HepG2 (cell line): Measurements from ENCODE around the gene CAPZA2. TPM values are rescaled to one million over a fixed set of nuclear protein-coding genes. Genes with fewer than 3 reads are reported as not detected.

ENCODE experiments used
- CC2D1A ChIP-seq: sonication (generic); formaldehyde crosslinking; IDR thresholded peaks from 2 replicates; pipeline ENCODE4 v1.8.1; 2023; ENCODE audit warnings: mild to moderate bottlenecking, missing genetic modification reagents
- MEIS2 ChIP-seq: sonication (generic); formaldehyde crosslinking; IDR thresholded peaks from 2 replicates; pipeline ENCODE4 v1.9.0; 2021; ENCODE audit warnings: mild to moderate bottlenecking, missing genetic modification reagents
- POLR2AphosphoS5 ChIP-seq: IDR thresholded peaks from 2 replicates; pipeline ENCODE4 v1.6.1; 2012; ENCODE audit warnings: low read depth, low read length
- RAD21 ChIP-seq: fragments of 450-650 bp; formaldehyde crosslinking; IDR thresholded peaks from 2 replicates; pipeline ENCODE4 v1.5.0; 2020; ENCODE audit warnings: mild to moderate bottlenecking
- SKI ChIP-seq: fragments of 450-650 bp; IDR thresholded peaks from one replicate; pipeline ENCODE4 v1.6.1; 2018; ENCODE audit warnings: mild to moderate bottlenecking; ENCODE audit not compliant: partially characterized antibody
- SP1 ChIP-seq, 2 experiments: fragments of 450-650 bp in 1 of 2; sonication (generic) in 1 of 2; formaldehyde crosslinking in 1 of 2; IDR thresholded peaks; 2 replicates each; pipeline versions ENCODE4 v1.4.0 to v1.6.1; 2016 to 2020; ENCODE audit warnings: missing genetic modification reagents in 1 of 2
- STAG1 ChIP-seq: sonication (generic); formaldehyde crosslinking; IDR thresholded peaks from 2 replicates; pipeline ENCODE4 v1.4.0; 2020; ENCODE audit warnings: missing genetic modification reagents
- U2AF1 ChIP-seq: fragments of 200-400 bp; formaldehyde crosslinking; optimal IDR thresholded peaks from 2 replicates; pipeline ENCODE3; 2017; ENCODE audit warnings: mild to moderate bottlenecking, low read depth, low read length
- ZNF607 ChIP-seq: sonication (generic); formaldehyde crosslinking; IDR thresholded peaks from 2 replicates; pipeline ENCODE4 v1.5.1; 2020; ENCODE audit warnings: missing genetic modification reagents, mild to moderate bottlenecking, borderline replicate concordance
- ZNF749 ChIP-seq: sonication (generic); formaldehyde crosslinking; IDR thresholded peaks from 2 replicates; pipeline ENCODE4 v1.8.0; 2022; ENCODE audit warnings: mild to moderate bottlenecking, missing genetic modification reagents, moderate library complexity, borderline replicate concordance
- polyA plus RNA-seq, 8 experiments: library from polyadenylated mRNA; depleted of rRNA in 3 of 8; stranded (reverse) in 7 of 8; unstranded in 1 of 8; fragments of >200 nt; fragmentation: Illumina TruSeq in 4 of 8; extraction: Trizol in 4 of 8; gene quantifications; 2 replicates each; pipeline versions ENCODE4 v1.2.1 to v1.2.3, GENCODE V29; 2011 to 2016; ENCODE audit warnings: low read depth in 4 of 8, missing spikeins in 1 of 8, mixed read lengths in 1 of 8; ENCODE audit not compliant: insufficient read depth in 1 of 8
- total RNA-seq, 5 experiments: library from RNA; depleted of rRNA; stranded (reverse); fragments of >200 nt; fragmentation: Illumina TruSeq; extraction: Trizol; gene quantifications; 2 replicates each; pipeline ENCODE4 v1.2.3, GENCODE V29; 2016; ENCODE audit warnings: low read depth in 1 of 5
- TF ChIP-seq, protein P1 (sequence below): sonication (generic); formaldehyde crosslinking; IDR thresholded peaks from 2 replicates; pipeline ENCODE4 v1.5.0; 2020; ENCODE audit warnings: mild to moderate bottlenecking, missing genetic modification reagents, borderline replicate concordance
- TF ChIP-seq, protein P2 (sequence below): sonication (generic); formaldehyde crosslinking; conservative IDR thresholded peaks from 2 replicates; pipeline ENCODE4 v1.8.1; 2023; ENCODE audit warnings: missing genetic modification reagents
- TF ChIP-seq, protein P3 (sequence below), 2 experiments: sonication (generic) in 1 of 2; formaldehyde crosslinking in 1 of 2; IDR thresholded peaks; 2 replicates each; pipeline versions ENCODE4 v1.4.0 to v1.6.1; 2018 to 2020; ENCODE audit warnings: missing genetic modification reagents in 2 of 2, borderline replicate concordance in 1 of 2, low read depth in 1 of 2, mild to moderate bottlenecking in 1 of 2, missing biosample characterization in 1 of 2
- TF ChIP-seq, protein P4 (sequence below): sonication (generic); formaldehyde crosslinking; IDR thresholded peaks from 2 replicates; pipeline ENCODE4 v1.8.0; 2022; ENCODE audit warnings: mild to moderate bottlenecking, missing genetic modification reagents; ENCODE audit not compliant: insufficient replicate concordance

CAPZA2 gene
- total and polyA plus RNA-seq, 2 of the 13 experiments (the other 11 are each of a cell fraction or from before 2014, with no cell fraction given) = 38.4 to 199 TPM

DNA sequence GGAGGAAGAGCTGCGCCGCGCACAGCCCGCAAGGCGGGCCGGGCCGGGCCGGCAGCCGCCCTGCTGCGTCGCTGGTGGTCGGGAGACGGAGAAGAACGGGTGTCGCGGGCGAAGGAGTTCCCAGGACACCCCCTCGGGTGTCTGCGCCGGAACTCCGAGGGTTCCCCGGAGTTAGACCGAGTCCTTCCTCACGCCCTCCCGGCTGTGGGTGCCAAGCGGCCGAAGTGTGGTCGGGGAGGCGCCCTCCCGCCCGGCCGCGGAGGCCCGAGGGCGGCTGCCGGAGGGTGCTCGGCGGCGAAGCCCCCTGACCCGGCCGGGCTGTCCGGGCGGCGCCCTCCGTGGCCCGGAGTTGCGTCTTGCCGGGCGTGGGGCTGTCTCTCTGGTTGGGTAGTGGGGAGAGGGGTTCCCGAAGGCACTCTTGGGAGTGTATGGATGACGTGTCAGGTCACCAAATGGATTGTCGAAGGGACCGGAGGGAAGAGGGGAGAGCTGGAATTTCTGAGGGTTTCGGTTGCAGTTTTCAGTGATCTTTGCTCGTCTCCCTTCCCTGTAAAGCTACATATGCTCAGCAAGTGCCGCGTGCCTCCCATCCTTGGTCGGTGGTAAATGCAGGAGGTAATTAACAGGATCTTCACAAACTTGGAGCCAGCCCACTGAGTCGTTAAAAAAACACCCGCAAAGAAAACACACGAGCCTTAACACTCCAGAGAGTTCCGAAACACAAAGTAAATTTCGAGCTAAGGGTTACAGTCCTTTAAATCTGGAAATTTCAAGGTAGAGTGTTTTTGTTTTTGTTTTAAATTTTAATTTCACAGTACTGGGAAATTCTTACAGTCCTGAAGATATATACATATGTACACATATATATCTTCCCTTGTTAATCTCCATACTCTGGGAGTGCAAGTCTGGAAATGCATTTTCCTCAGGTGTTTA is 91.8 kb downstream of the CAPZA2 start (continued):
- TF ChIP-seq, protein P1, sequence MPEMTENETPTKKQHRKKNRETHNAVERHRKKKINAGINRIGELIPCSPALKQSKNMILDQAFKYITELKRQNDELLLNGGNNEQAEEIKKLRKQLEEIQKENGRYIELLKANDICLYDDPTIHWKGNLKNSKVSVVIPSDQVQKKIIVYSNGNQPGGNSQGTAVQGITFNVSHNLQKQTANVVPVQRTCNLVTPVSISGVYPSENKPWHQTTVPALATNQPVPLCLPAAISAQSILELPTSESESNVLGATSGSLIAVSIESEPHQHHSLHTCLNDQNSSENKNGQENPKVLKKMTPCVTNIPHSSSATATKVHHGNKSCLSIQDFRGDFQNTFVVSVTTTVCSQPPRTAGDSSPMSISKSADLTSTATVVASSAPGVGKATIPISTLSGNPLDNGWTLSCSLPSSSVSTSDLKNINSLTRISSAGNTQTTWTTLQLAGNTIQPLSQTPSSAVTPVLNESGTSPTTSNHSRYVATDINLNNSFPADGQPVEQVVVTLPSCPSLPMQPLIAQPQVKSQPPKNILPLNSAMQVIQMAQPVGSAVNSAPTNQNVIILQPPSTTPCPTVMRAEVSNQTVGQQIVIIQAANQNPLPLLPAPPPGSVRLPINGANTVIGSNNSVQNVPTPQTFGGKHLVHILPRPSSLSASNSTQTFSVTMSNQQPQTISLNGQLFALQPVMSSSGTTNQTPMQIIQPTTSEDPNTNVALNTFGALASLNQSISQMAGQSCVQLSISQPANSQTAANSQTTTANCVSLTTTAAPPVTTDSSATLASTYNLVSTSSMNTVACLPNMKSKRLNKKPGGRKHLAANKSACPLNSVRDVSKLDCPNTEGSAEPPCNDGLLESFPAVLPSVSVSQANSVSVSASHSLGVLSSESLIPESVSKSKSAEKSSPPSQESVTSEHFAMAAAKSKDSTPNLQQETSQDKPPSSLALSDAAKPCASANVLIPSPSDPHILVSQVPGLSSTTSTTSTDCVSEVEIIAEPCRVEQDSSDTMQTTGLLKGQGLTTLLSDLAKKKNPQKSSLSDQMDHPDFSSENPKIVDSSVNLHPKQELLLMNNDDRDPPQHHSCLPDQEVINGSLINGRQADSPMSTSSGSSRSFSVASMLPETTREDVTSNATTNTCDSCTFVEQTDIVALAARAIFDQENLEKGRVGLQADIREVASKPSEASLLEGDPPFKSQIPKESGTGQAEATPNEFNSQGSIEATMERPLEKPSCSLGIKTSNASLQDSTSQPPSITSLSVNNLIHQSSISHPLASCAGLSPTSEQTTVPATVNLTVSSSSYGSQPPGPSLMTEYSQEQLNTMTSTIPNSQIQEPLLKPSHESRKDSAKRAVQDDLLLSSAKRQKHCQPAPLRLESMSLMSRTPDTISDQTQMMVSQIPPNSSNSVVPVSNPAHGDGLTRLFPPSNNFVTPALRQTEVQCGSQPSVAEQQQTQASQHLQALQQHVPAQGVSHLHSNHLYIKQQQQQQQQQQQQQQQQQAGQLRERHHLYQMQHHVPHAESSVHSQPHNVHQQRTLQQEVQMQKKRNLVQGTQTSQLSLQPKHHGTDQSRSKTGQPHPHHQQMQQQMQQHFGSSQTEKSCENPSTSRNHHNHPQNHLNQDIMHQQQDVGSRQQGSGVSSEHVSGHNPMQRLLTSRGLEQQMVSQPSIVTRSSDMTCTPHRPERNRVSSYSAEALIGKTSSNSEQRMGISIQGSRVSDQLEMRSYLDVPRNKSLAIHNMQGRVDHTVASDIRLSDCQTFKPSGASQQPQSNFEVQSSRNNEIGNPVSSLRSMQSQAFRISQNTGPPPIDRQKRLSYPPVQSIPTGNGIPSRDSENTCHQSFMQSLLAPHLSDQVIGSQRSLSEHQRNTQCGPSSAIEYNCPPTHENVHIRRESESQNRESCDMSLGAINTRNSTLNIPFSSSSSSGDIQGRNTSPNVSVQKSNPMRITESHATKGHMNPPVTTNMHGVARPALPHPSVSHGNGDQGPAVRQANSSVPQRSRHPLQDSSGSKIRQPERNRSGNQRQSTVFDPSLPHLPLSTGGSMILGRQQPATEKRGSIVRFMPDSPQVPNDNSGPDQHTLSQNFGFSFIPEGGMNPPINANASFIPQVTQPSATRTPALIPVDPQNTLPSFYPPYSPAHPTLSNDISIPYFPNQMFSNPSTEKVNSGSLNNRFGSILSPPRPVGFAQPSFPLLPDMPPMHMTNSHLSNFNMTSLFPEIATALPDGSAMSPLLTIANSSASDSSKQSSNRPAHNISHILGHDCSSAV (CRISPR knock-in tag) = no peak
- TF ChIP-seq STAG1 (CRISPR knock-in tag) (no peak), POLR2AphosphoS5 (peak; percentile 63), SKI (no peak), CC2D1A (CRISPR knock-in tag) (no peak), MEIS2 (CRISPR knock-in tag) (peak; percentile 5), RAD21 (CRISPR knock-in tag) (peak; percentile 27; the same call in 1 of the 2 replicates), ZNF749 (CRISPR knock-in tag) (no peak), SP1 (IDR thresholded peaks at IDR 0.05) (no peak), SP1 (CRISPR knock-in tag; IDR thresholded peaks at IDR 0.05) (no peak), U2AF1 (no peak), ZNF607 (CRISPR knock-in tag) (no peak; the same call in 1 of the 2 replicates)
- TF ChIP-seq, protein P2, sequence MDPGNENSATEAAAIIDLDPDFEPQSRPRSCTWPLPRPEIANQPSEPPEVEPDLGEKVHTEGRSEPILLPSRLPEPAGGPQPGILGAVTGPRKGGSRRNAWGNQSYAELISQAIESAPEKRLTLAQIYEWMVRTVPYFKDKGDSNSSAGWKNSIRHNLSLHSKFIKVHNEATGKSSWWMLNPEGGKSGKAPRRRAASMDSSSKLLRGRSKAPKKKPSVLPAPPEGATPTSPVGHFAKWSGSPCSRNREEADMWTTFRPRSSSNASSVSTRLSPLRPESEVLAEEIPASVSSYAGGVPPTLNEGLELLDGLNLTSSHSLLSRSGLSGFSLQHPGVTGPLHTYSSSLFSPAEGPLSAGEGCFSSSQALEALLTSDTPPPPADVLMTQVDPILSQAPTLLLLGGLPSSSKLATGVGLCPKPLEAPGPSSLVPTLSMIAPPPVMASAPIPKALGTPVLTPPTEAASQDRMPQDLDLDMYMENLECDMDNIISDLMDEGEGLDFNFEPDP (CRISPR knock-in tag) = no peak
- TF ChIP-seq, protein P3, sequence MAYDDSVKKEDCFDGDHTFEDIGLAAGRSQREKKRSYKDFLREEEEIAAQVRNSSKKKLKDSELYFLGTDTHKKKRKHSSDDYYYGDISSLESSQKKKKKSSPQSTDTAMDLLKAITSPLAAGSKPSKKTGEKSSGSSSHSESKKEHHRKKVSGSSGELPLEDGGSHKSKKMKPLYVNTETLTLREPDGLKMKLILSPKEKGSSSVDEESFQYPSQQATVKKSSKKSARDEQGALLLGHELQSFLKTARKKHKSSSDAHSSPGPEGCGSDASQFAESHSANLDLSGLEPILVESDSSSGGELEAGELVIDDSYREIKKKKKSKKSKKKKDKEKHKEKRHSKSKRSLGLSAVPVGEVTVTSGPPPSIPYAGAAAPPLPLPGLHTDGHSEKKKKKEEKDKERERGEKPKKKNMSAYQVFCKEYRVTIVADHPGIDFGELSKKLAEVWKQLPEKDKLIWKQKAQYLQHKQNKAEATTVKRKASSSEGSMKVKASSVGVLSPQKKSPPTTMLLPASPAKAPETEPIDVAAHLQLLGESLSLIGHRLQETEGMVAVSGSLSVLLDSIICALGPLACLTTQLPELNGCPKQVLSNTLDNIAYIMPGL (CRISPR knock-in tag; IDR thresholded peaks at IDR 0.05; ENCODE audit: borderline replicate concordance in 1 of 2, low read depth in 1 of 2) = peak in 1 of 2 experiments; percentile 68; a peak in 2 of 4 replicates
- TF ChIP-seq, protein P4, sequence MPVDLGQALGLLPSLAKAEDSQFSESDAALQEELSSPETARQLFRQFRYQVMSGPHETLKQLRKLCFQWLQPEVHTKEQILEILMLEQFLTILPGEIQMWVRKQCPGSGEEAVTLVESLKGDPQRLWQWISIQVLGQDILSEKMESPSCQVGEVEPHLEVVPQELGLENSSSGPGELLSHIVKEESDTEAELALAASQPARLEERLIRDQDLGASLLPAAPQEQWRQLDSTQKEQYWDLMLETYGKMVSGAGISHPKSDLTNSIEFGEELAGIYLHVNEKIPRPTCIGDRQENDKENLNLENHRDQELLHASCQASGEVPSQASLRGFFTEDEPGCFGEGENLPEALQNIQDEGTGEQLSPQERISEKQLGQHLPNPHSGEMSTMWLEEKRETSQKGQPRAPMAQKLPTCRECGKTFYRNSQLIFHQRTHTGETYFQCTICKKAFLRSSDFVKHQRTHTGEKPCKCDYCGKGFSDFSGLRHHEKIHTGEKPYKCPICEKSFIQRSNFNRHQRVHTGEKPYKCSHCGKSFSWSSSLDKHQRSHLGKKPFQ = no peak
